K562 (cell line): ENCODE data around the gene AK4. TPM values are rescaled to one million over a fixed set of nuclear protein-coding genes. Genes with fewer than 3 reads are reported as not detected.
A peak's percentile ranks its signal among the peaks of the same experiment; 100 is the strongest.

Experiments used
- CHD2 ChIP-seq: IDR thresholded peaks from 2 replicates; pipeline ENCODE4 v1.6.1; 2011; ENCODE audit warnings: low read depth, low read length
- CREBBP ChIP-seq: IDR thresholded peaks from one replicate; pipeline ENCODE4 v1.6.1; 2012; ENCODE audit warnings: low read depth, mild to moderate bottlenecking, control low read depth, inconsistent platforms, low read length
- CXXC5 ChIP-seq: fragments of 250-450 bp; sonication (Bioruptor Pico); IDR thresholded peaks from 2 replicates; pipeline ENCODE4 v1.8.0; 2022; ENCODE audit warnings: inconsistent platforms, mild to moderate bottlenecking, moderate library complexity
- E2F4 ChIP-seq: sonication (generic); formaldehyde crosslinking; IDR thresholded peaks from 2 replicates; pipeline ENCODE4 v1.8.0; 2022; ENCODE audit warnings: mild to moderate bottlenecking, low read depth, missing genetic modification reagents
- E2F5 ChIP-seq: sonication (generic); formaldehyde crosslinking; IDR thresholded peaks from 2 replicates; pipeline ENCODE4 v1.8.0; 2022; ENCODE audit warnings: mild to moderate bottlenecking, missing genetic modification reagents
- ETS1 ChIP-seq: conservative IDR thresholded peaks from 2 replicates; pipeline ENCODE4 v1.6.1; 2011; ENCODE audit warnings: low read depth, mild to moderate bottlenecking, low read length; ENCODE audit not compliant: control insufficient read depth
- GATA2 ChIP-seq: sonication (generic); formaldehyde crosslinking; IDR thresholded peaks from 2 replicates; pipeline ENCODE4 v1.4.0; 2020; ENCODE audit warnings: mild to moderate bottlenecking, missing genetic modification reagents
- HDAC2 ChIP-seq: fragments of 450-650 bp; IDR thresholded peaks from 2 replicates; pipeline ENCODE4 v1.6.1; 2016; ENCODE audit warnings: mild to moderate bottlenecking
- HSF4 ChIP-seq: fragments of 250-450 bp; sonication (Bioruptor Pico); IDR thresholded peaks from 2 replicates; pipeline ENCODE4 v2.1.2; 2022; ENCODE audit warnings: mild to moderate bottlenecking, moderate library complexity, borderline replicate concordance
- ID3 ChIP-seq, 2 experiments: fragments of 250-450 bp in 1 of 2; fragments of 450-650 bp in 1 of 2; sonication (Bioruptor Pico) in 1 of 2; IDR thresholded peaks; 2 replicates each; pipeline versions ENCODE4 v1.6.1 to v1.8.0; 2016 to 2021; ENCODE audit warnings: mild to moderate bottlenecking in 2 of 2, moderate library complexity in 2 of 2, missing compliant biosample characterization in 1 of 2, missing genetic modification characterization in 1 of 2
- POU5F1 ChIP-seq: fragments of 150-350 bp; IDR thresholded peaks from 2 replicates; pipeline ENCODE4 v1.6.1; 2014; ENCODE audit warnings: borderline replicate concordance, low read length, low read depth, mild to moderate bottlenecking; ENCODE audit not compliant: partially characterized antibody
- SMAD4 ChIP-seq: fragments of 250-450 bp; sonication (Bioruptor Pico); conservative IDR thresholded peaks from 2 replicates; pipeline ENCODE4 v1.8.0; 2021; ENCODE audit warnings: inconsistent platforms, mild to moderate bottlenecking, moderate library complexity
- SP1 ChIP-seq: sonication (generic); formaldehyde crosslinking; IDR thresholded peaks from 2 replicates; pipeline ENCODE4 v1.8.1; 2022; ENCODE audit warnings: mild to moderate bottlenecking, missing genetic modification reagents
- ZBTB11 ChIP-seq, 3 experiments: fragments of 200-800 bp in 1 of 3; fragments of 250-450 bp in 1 of 3; fragments of 450-650 bp in 1 of 3; sonication (Bioruptor Pico) in 1 of 3; sonication (Bioruptor generic) in 1 of 3; formaldehyde crosslinking in 1 of 3; IDR thresholded peaks; 2 replicates each; pipeline versions ENCODE4 v1.6.1 to v1.8.0; 2016 to 2022; ENCODE audit warnings: mild to moderate bottlenecking in 2 of 3, missing genetic modification characterization in 2 of 3, missing compliant biosample characterization in 1 of 3, moderate library complexity in 1 of 3
- ZBTB17 ChIP-seq: fragments of 450-650 bp; formaldehyde crosslinking; IDR thresholded peaks from 2 replicates; pipeline ENCODE4 v1.4.0; 2020; ENCODE audit warnings: mild to moderate bottlenecking
- ZBTB7A ChIP-seq: IDR thresholded peaks from 2 replicates; pipeline ENCODE4 v1.6.1; 2011; ENCODE audit warnings: low read depth, mild to moderate bottlenecking, low read length, moderate library complexity, borderline replicate concordance; ENCODE audit not compliant: control insufficient read depth
- ZNF655 ChIP-seq: fragments of 250-450 bp; sonication (Bioruptor Pico); IDR thresholded peaks from 2 replicates; pipeline ENCODE4 v1.5.0; 2021
- polyA plus RNA-seq, 8 experiments: library from polyadenylated mRNA; depleted of rRNA in 4 of 8; stranded (reverse) in 5 of 8; unstranded in 3 of 8; fragments of >200 nt; fragmentation: Nextera tagmentation in 2 of 8; fragmentation: Illumina TruSeq in 1 of 8; extraction: Ambion mirVana in 2 of 8; extraction: Trizol in 1 of 8; gene quantifications; 2 replicates each; pipeline versions ENCODE4 v1.2.1 to v1.2.3, GENCODE V29; 2011 to 2014; ENCODE audit warnings: inconsistent platforms in 1 of 8, missing spikeins in 1 of 8
- total RNA-seq, 7 experiments: library from RNA; depleted of rRNA in 6 of 7; stranded (reverse); fragments of >200 nt in 6 of 7; fragmentation: Illumina TruSeq in 2 of 7; extraction: Trizol in 2 of 7; gene quantifications; 2 replicates each; pipeline versions ENCODE4 v1.2.1 to v1.2.3, GENCODE V29; 2011 to 2021; ENCODE audit warnings: low replicate concordance in 1 of 7

Gene AK4
- total and polyA plus RNA-seq, 9 of the 15 experiments (the other 6 are each of a cell fraction or from before 2014, with no cell fraction given), result 10.4 to 96.6 (median 21.5) TPM

- TF ChIP-seq ETS1, result no peak
- no peak for TF ChIP-seq HSF4 (CRISPR knock-in tag)
- TF ChIP-seq E2F4 (CRISPR knock-in tag), result no peak
- TF ChIP-seq CHD2, result no peak
- no peak for TF ChIP-seq POU5F1
- TF ChIP-seq ZBTB17 (CRISPR knock-in tag), result no peak
- TF ChIP-seq ID3 (CRISPR knock-in tag; IDR thresholded peaks at IDR 0.05), result no peak
- TF ChIP-seq ID3 (tag; IDR thresholded peaks at IDR 0.05), result no peak
- no peak for TF ChIP-seq CREBBP
- TF ChIP-seq HDAC2, result no peak
- TF ChIP-seq ZBTB11 (CRISPR knock-in tag; IDR thresholded peaks at IDR 0.05), result no peak; a peak in 1 of 6 replicates
- no peak; the same call in 1 of the 2 replicates for TF ChIP-seq SP1
- TF ChIP-seq E2F5, result no peak
- TF ChIP-seq GATA2 (CRISPR knock-in tag), result peak; percentile 62
- TF ChIP-seq SMAD4 (CRISPR knock-in tag), result no peak
- 0 out of 2 replicates have a peak, but pooled peaks have one; percentile 27 for TF ChIP-seq CXXC5 (CRISPR knock-in tag)
- peak; percentile 54; the same call in 1 of the 2 replicates for TF ChIP-seq ZBTB7A
- no peak for TF ChIP-seq ZNF655 (CRISPR knock-in tag)
Measured at GRCh38 chr1:65165269-65165993, 17.4 kb downstream of the AK4 start (continued).
